ENCODE results near the gene IGSF9.

IGSF9 gene, protein sequence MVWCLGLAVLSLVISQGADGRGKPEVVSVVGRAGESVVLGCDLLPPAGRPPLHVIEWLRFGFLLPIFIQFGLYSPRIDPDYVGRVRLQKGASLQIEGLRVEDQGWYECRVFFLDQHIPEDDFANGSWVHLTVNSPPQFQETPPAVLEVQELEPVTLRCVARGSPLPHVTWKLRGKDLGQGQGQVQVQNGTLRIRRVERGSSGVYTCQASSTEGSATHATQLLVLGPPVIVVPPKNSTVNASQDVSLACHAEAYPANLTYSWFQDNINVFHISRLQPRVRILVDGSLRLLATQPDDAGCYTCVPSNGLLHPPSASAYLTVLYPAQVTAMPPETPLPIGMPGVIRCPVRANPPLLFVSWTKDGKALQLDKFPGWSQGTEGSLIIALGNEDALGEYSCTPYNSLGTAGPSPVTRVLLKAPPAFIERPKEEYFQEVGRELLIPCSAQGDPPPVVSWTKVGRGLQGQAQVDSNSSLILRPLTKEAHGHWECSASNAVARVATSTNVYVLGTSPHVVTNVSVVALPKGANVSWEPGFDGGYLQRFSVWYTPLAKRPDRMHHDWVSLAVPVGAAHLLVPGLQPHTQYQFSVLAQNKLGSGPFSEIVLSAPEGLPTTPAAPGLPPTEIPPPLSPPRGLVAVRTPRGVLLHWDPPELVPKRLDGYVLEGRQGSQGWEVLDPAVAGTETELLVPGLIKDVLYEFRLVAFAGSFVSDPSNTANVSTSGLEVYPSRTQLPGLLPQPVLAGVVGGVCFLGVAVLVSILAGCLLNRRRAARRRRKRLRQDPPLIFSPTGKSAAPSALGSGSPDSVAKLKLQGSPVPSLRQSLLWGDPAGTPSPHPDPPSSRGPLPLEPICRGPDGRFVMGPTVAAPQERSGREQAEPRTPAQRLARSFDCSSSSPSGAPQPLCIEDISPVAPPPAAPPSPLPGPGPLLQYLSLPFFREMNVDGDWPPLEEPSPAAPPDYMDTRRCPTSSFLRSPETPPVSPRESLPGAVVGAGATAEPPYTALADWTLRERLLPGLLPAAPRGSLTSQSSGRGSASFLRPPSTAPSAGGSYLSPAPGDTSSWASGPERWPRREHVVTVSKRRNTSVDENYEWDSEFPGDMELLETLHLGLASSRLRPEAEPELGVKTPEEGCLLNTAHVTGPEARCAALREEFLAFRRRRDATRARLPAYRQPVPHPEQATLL

DNA sequence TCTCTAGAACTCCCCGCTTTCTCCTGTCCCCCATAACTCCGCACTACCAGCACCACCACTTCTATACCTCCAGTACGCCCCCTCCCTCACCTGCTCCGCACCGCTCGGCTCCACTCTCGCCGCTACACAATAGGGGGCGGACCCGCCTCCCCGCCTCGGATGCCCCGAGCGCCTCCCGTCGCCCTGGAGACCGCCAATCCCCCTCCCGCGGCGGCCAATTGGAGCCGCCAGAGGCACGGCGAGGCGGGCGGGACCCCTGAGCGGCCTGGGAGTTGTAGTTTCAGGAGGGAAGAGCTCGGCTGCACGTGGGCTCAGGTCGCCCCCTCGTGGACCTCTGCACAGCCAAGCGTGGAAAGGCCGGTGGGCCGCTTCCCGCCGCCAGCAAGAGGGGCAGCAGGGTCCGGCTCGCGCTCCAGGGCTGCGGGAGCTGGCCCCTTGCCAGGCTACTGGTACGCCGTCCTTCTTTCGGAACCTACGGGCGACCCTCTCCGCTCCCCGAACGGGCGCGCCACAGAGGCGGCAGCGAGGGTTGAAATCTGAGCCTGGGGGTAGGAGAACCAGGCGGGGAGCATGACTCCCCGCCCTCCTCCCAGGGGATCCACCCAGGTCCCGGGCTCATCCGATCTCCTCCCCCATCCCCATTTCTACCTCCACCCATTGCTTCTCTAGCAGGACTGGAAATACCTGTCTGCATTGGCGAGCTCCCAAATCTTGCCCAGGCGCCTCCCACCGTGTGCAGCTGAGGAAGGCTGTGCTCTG, at the start of gene IGSF9:
Gene IGSF9, minus strand, starts transcription at position 131 of the 759 bp plus-strand sequence. CDS start 2,159 bp downstream, outside the sequence.
- Mint-ChIP-seq H3K36me3 (ENCODE audit: low read depth) (no peaks in the 10 kb centered on the region), H3K27ac (peak within 1 kb of the TSS; percentile 92), H3K4me1 (peaks cover 58% of the 10 kb centered on the region), H3K4me3 (peak within 1 kb of the TSS; percentile 98), H3K9me3 (no peaks in the 10 kb centered on the region), H3K27me3 (ENCODE audit: low read depth, poor library complexity) (peaks cover 20% of the 10 kb centered on the region)
- peak; percentile 96 for DNase-seq
- TF ChIP-seq, protein P1, sequence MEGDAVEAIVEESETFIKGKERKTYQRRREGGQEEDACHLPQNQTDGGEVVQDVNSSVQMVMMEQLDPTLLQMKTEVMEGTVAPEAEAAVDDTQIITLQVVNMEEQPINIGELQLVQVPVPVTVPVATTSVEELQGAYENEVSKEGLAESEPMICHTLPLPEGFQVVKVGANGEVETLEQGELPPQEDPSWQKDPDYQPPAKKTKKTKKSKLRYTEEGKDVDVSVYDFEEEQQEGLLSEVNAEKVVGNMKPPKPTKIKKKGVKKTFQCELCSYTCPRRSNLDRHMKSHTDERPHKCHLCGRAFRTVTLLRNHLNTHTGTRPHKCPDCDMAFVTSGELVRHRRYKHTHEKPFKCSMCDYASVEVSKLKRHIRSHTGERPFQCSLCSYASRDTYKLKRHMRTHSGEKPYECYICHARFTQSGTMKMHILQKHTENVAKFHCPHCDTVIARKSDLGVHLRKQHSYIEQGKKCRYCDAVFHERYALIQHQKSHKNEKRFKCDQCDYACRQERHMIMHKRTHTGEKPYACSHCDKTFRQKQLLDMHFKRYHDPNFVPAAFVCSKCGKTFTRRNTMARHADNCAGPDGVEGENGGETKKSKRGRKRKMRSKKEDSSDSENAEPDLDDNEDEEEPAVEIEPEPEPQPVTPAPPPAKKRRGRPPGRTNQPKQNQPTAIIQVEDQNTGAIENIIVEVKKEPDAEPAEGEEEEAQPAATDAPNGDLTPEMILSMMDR (IDR thresholded peaks at IDR 0.05), result peak; percentile 25

DNA sequence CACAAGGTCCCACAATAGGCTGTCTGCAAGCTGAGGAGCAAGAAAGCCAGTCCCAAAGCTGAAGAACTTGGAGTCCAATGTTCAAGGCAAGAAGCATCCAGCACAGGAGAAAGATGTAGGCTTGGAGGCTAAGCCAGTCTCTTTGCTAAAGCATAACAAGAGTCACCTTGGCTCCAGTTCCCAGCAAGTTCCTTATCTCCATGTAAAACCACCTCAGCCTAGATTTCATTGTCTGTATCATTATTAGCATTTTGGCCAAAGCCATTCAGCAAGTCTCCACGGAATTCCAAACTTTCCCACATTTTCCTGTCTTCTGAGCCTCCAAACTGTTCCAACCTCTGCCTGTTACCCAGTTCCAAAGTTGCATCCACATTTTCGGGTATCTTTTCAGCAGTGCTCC, 49.5 kb upstream of the IGSF9 start:
- DNase-seq, result no peak
- Mint-ChIP-seq H3K36me3 (ENCODE audit: low read depth) (no peaks in the 10 kb centered on the region), H3K4me1 (no peaks in the 10 kb centered on the region), H3K27me3 (ENCODE audit: low read depth, poor library complexity) (peaks cover 27% of the 10 kb centered on the region), H3K27ac (no peak overlapping the region), H3K9me3 (no peaks in the 10 kb centered on the region), H3K4me3 (no peak overlapping the region)
- TF ChIP-seq, protein P1 (IDR thresholded peaks at IDR 0.05), result no peak

DNA sequence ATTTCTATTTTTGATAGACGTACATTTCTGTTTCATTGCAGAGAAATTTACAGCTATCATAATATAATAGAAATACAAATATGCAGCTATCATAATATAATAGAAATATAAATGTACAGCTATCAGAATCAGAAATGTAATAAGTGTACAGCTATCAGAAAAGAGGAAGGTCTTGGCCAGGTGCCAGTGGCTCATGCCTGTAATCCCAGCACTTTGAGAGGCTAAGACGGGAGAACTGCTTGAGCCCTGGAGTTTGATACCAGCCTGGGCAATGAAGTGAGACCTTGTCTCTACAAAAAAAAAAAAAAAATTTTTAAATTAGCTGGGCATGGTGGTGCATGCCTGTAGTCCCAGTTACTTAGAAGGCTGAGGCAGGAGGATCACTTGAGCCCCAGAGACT, 48.5 kb upstream of the IGSF9 start:
- TF ChIP-seq, protein P1 (IDR thresholded peaks at IDR 0.05), result no peak
- Mint-ChIP-seq H3K27me3 (ENCODE audit: low read depth, poor library complexity) (peaks cover 24% of the 10 kb centered on the region), H3K4me1 (no peaks in the 10 kb centered on the region), H3K36me3 (ENCODE audit: low read depth) (no peaks in the 10 kb centered on the region), H3K27ac (no peak overlapping the region), H3K4me3 (no peak overlapping the region), H3K9me3 (no peaks in the 10 kb centered on the region)
- no peak for DNase-seq

DNA sequence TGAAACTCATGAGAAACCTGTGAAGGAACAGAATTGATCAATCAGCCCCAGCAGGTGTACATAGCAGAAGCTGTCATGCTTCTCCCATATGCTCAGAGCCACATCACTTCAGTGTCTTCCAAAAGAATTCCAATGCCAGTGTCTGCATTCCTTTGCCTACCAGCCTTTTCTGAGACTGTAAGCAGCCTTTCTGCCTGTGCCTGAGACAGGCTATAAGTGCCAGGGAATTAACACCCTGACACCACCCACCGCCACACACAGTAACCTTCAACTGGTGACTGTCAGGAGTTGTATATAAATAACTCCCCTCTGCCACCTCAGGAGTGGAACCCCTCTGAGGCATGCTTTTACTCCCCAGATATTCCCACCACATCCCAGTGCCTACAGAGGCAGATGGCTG, 46.7 kb upstream of the IGSF9 start:
- Mint-ChIP-seq H3K9me3 (no peaks in the 10 kb centered on the region), H3K27ac (no peak overlapping the region), H3K27me3 (ENCODE audit: low read depth, poor library complexity) (peaks cover 29% of the 10 kb centered on the region), H3K36me3 (ENCODE audit: low read depth) (no peaks in the 10 kb centered on the region), H3K4me3 (no peak overlapping the region), H3K4me1 (no peaks in the 10 kb centered on the region)
- TF ChIP-seq, protein P1 (IDR thresholded peaks at IDR 0.05), result no peak
- DNase-seq, result no peak

DNA sequence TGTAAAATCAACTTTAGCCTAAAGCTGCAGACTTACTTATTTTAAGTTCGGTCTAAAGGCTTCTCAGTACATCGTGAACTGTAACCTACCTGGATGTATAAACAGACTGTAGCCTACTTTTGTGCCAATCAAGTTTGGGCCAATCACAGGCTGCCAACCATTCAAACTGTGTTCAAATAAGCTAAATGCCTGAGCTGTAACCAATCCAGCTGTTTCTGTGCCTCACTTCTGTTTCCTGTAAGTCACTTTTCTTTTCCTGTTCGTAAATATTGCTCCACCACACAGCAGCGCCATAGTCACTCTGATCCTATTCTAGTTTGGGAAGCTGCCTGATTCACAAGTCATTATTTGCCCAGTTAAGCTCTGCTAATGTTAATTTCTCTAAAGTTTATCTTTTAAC, 46.1 kb upstream of the IGSF9 start:
- Mint-ChIP-seq H3K27me3 (ENCODE audit: low read depth, poor library complexity) (peaks cover 29% of the 10 kb centered on the region), H3K36me3 (ENCODE audit: low read depth) (no peaks in the 10 kb centered on the region), H3K4me3 (no peak overlapping the region), H3K9me3 (peaks cover 2% of the 10 kb centered on the region), H3K4me1 (no peaks in the 10 kb centered on the region), H3K27ac (no peak overlapping the region)
- DNase-seq, result no peak
- TF ChIP-seq, protein P1 (IDR thresholded peaks at IDR 0.05), result no peak
